HG03565 (cell line): ENCODE results near the gene SMOC2.
"Not testable (repeated sequence)": the region's sequence is repeated elsewhere in the genome, so short reads cannot be mapped to it uniquely, and the experiment has no call there.

Experiments
- ATAC-seq: cut with Tn5 transposase; IDR thresholded peaks from one replicate; pipeline ENCODE4 v1.9.1; 2021; ENCODE audit warnings: mild to moderate bottlenecking, moderate library complexity; ENCODE audit not compliant: unreplicated experiment

The SMOC2 gene

DNA sequence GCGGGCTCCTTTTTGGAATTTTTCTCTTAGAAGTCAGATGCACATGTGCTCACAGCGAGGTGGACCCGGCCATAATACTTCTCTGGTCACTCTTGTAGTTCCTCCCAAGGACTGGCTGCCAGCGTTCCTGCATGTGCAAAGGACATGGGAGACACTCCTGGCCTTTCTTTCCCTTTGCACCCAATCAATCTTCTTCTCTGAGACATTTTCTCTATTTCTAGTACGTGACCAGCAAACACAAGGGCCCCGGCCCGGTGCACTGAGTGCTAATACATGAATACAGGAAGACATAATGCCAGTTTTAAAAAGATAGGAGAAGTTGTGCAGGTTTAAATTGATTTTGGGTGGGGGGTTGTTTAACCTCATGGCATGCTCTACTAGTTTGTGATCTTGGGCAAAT, 233.6 kb downstream of the SMOC2 start:
- no peak for ATAC-seq

DNA sequence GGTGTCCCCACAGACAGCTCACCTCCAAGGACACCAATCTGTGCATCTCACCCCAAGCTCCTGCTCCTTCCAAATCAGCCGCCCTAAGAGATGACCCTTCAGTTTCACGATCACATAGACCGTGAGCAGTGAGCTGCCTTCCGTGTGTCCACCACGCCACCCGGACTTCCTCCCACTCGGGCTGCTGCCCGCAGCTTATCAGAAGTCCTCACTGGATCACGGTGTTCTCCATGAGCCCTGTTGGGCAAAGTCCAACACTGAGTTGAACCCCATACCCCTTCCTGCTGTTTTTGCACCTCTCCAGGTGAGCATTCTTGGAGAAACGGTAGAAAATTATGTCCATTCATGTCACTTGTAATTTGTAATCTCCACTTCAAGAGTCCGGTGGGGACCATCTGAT, 234.4 kb downstream of the SMOC2 start:
- no peak for ATAC-seq

DNA sequence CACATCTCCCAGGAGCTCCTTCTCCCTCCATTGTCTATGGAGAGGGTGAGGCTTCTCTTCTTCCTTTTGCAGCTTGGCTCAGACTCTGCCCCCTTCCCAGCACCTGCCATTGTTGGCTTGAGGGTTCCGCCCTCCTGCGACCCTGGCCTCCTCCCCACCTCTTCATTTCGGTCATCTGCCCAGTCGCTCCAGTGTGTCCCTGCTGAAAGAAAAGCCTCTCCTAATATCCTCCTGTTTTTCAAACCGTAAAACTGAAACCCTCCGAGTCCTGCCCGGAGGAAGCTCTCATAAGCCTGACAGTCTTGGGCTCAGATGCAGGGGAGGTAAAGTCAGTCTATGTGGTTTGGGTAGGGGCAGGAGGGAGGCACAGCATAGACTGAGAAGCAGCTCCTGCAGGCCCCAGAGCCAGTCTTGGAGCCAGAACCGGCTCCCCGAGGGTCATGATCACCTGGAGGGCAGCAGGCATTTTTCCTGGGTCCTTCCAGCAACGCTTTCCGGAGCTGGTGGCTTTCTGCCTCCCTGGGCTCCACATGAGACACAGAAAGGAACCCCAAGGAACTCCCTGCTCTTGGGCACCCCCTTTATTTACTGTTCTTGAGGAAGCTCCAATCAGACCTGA, 235.1 kb downstream of the SMOC2 start:
- ATAC-seq = no peak

DNA sequence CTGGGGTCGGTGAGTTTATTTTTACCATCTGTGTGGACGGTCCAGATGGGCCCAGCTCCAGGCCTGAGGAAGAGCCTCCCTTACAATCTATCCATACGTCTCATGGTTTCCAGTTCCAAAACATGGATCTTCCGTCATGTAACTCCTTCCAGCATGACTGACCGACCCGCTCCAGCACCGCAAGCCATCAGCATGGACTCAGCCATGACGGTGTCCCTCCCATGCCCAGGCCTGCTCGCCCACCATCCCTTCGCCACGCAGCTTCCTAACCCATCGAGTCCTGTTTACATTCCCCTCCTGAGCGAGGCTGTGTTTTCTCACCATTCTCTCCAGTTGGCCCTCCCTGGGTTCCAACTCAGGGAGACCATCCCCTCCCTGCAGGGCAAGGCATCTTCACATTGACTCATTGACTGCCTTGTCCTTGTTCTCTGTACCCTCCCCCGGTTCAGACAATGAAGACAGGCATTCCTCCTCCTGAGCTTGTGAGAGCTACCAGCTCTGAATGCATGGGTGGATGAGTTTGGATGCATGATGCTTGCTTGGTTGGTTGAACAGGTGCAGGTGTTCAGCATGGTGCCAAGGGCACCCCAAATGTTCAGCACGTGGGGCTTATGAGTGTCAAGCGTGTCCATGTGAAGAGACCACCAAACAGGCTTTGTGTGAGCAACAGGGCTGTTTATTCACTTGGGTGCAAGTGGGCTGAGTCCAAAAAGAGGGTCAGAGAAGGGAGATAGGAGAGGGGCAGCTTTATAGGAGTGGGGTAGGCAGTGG, 235.8 kb downstream of the SMOC2 start:
- no peak for ATAC-seq

DNA sequence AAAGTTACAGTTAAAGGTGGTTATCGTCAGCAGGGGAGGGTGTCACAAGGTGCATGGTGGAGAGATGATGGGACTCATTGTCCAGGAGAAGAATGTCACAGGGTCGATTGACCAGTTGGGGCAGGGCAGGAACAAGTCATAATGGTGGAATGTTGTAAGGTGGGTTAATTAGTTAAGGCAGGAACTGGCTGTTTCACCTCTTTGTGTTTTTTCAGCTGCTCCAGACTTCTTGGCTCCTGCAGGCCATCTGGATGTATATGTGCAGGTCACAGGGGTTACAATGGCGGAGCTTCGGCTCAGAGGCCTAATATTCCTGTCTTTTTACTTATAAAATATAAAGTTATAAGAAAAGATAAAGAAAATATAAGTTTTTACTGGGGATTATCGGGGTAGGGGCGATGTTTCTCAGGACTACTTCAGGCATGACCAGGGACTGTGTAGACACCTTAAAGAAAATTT, 236.4 kb downstream of the SMOC2 start:
- ATAC-seq = not testable (repeated sequence)

- ATAC-seq = no peak
These were observed 237.1 kb downstream of the SMOC2 start for GRCh38 chr6:168678077-168678476.

DNA sequence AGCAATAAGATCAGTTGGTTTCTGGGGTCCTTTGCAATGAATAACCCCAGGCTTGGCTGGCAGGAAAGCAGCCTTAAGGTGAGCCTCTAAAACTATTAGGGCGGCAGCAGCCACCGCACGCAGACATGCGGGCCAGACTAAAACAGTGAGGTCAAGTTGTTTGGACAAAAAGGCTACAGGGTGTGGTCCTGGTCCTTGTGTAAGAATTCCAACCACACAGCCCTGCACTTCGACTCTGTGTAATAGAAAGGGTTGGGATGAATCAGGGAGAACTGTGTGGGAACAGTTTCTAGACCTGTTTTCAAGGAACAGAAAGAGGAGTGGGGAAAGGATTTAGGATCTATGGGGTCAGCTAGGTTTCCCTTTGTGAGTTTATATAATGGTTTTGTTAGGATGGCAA, 237.6 kb downstream of the SMOC2 start:
- no peak for ATAC-seq

DNA sequence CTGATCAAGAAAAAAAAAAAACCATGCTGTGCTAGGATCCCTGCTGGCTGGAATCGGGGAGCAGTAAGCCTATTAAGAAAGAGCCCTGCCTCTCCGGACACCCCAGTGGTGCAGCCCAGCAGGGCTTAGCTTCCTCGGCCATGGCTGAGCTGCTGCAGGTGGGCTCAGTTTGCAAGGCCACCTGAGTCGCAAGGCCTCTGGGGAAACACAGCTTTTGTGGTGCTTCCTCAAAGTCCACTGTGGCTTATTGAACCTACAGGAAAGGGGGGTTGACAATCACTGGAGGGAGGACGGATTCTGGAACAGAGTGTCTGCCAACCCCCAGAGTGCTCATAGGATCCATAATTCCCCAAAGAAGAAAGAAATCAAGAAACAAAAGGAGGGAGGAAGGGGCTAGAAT, 240.8 kb downstream of the SMOC2 start:
- no peak for ATAC-seq

- ATAC-seq = no peak
These were observed 242.6 kb downstream of the SMOC2 start for GRCh38 chr6:168683621-168684020.

DNA sequence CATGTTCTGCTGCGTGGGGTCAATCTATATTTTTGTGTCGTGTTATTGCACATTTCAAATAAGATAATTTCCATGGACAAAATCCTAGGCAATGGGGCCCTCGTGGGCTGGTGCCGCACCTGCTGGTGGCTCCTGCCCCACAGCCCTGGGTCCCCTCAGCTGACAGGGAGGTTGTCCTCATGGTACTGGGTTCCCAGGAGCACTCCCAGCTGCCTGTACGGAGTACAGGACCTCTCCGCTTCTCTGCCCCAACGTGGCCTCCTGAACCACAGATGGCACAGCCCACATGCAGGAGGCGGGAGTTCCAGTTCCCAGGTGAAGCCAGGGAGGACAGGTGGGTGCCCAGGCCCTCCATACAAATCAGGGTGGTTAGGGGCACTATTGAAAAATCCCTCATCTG, 243.5 kb downstream of the SMOC2 start:
- ATAC-seq = no peak

DNA sequence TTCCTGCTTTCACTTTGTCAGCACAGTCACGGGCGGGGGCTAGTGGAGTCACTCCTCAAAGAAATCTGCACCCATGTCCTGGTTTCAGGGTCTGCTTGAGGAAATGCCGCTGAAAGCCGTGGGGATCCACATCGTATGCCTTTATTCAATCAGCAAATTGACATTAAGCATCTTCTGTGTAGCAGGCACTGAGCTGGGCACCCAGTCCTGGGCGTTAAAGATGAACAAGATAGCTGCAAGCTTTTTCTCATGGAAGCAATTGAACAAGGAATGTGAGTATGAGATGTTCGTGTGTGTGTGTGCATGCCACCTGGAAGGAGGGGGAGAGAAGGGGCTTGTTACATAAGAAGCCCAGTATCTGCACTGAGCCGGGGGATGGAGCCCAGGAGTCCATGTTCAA, 243.9 kb downstream of the SMOC2 start:
- ATAC-seq = no peak

GRCh38 chr6:168686029-168686738, 245.2 kb downstream of the SMOC2 start:
- no peak for ATAC-seq

DNA sequence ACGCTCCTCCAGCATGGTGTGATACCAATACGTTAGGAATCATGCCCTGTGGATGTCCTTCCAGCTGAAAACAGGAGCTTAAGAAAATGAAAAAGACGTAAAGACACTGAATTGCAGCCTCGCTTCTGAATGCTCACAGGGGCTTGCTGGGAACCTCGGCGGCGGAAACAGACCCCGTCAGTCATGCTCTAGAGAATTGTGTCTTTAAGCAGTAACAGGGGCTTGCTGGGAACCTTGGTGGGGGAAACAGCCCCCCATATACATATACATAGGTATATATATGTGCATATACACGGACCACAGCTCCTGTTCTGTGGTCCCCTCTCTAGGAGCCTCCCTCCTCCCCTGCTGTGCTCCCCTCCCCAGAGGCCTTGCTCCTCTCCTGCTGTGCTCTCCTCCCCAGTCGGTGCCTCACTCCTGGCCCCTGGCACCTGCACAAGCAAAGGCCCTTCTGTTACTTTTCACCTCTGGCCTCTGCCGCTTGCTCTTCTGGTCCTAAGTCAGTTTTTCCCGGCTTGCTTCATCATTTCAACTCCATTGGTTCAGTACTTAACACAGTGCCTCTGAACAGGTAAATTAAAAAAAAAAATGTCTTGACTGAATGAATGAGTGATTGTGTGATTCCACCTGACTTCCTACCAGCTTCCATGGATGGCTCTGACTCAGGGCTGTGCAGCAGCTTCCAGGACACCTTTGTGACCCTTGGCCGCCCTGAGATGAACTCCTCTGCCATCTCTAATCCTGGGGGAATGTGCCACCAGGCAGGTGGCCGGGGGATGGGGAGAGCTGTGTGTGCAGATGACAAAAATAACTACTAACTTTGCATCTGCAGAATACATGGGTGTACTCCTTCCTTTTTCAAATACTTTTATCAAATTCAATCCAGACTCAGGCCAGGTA, 246.1 kb downstream of the SMOC2 start:
- ATAC-seq = no peak

- ATAC-seq = no peak
These were observed 249.3 kb downstream of the SMOC2 start for GRCh38 chr6:168690271-168690670.

GRCh38 chr6:168691774-168692173, 250.8 kb downstream of the SMOC2 start:
- ATAC-seq = no peak

- no peak for ATAC-seq
These were observed 251.4 kb downstream of the SMOC2 start for GRCh38 chr6:168692193-168692914.

GRCh38 chr6:168692915-168693257, 251.9 kb downstream of the SMOC2 start:
- ATAC-seq = not testable (repeated sequence)

GRCh38 chr6:168694797-168695196, 253.8 kb downstream of the SMOC2 start:
- ATAC-seq = not testable (repeated sequence)

- no peak for ATAC-seq
These were observed 254.7 kb downstream of the SMOC2 start for GRCh38 chr6:168695701-168696100.

DNA sequence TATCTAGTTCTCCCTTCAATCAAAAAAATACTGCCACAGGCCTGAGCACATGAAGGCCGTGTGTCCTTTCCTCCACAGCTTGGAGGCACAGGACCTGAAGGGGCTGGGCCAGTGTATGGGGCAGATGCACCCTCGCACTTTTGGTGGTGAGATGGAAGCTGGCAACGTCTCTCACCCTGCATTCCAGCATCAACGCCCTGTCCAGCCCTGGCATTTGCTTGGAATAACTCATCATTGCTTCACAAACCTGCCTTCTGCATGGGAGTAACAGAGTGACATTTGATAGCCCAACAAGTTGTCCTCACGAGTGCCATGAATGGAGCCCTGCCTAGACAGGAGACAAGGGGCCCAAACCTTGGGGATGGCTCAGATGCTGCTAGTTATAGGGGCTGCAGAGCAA, 257.9 kb downstream of the SMOC2 start:
- no peak for ATAC-seq
